Stomach (tissue), 9 donors: ENCODE data around the gene MCRIP1. TPM values are rescaled to one million over a fixed set of nuclear protein-coding genes. Genes with fewer than 3 reads are reported as not detected.

Experiments used
- DNase-seq, 2 donors: peaks; one replicate each; pipeline versions ENCODE4 v3.0.0 to v3.0.0-alpha.2; 2013 to 2019
- H3K27ac ChIP-seq, 5 donors: fragments of 200-600 bp in 4 of 5; sonication (generic) in 4 of 5; one replicate each; pipeline ENCODE4 v1.5.1; 2013 to 2019; ENCODE audit warnings: mild to moderate bottlenecking in 1 of 5, moderate library complexity in 1 of 5
- H3K27me3 ChIP-seq, 3 donors: fragments of 200-600 bp; sonication (generic); one replicate each; pipeline ENCODE4 v1.5.1; 2017 to 2019; ENCODE audit warnings: mixed run types in 1 of 3
- H3K36me3 ChIP-seq, 4 donors: fragments of 200-600 bp; sonication (generic); 1 replicate in 3 of 4; 2 replicates in 1 of 4; pipeline ENCODE4 v1.5.1; 2016 to 2019
- H3K4me1 ChIP-seq, 4 donors: fragments of 200-600 bp; sonication (generic); one replicate each; pipeline ENCODE4 v1.5.1; 2016 to 2019
- H3K4me3 ChIP-seq, 4 donors: fragments of 200-600 bp; sonication (generic) in 3 of 4; one replicate each; pipeline ENCODE4 v1.5.1; 2016 to 2019; ENCODE audit warnings: mild to moderate bottlenecking in 1 of 4
- H3K9me3 ChIP-seq, 4 donors: fragments of 200-600 bp; sonication (generic); one replicate each; pipeline ENCODE4 v1.5.1; 2016 to 2019
- CTCF ChIP-seq, 7 experiments: fragments of 450-650 bp in 4 of 7; fragments of 200-600 bp in 3 of 7; sonication (generic) in 3 of 7; IDR thresholded peaks; one replicate each; pipeline ENCODE4 v1.5.1; 2016 to 2019; ENCODE audit warnings: antibody characterized with exemption in 7 of 7, control low read depth in 2 of 7, mild to moderate bottlenecking in 1 of 7
- EP300 ChIP-seq: sonication (generic); formaldehyde crosslinking; IDR thresholded peaks from one replicate; pipeline ENCODE4 v1.6.1; 2017; ENCODE audit warnings: antibody characterized with exemption
- POLR2A ChIP-seq, 4 donors: fragments of 450-650 bp; IDR thresholded peaks; one replicate each; pipeline ENCODE4 v1.6.1; 2016; ENCODE audit warnings: antibody characterized with exemption in 4 of 4, control low read depth in 2 of 4, mild to moderate bottlenecking in 1 of 4, moderate library complexity in 1 of 4
- POLR2AphosphoS5 ChIP-seq, 3 donors: sonication (generic); formaldehyde crosslinking; IDR thresholded peaks; one replicate each; pipeline ENCODE4 v1.6.1; 2016; ENCODE audit warnings: antibody characterized with exemption in 3 of 3
- WGBS, 5 donors: extraction: QIAGEN DNeasy Blood & Tissue Kit in 3 of 5; methylation state at CpG; one replicate each; pipeline versions ENCODE4 v1.1.5 to v1.1.7; 2013 to 2018; 5-methylcytosine and 5-hydroxymethylcytosine counted together
- intact Hi-C: fragments of 100-400 bp; cut with DNase I; formaldehyde crosslinking; loops from one replicate; pipeline ENCODE4 v1.15.1; 2023; ENCODE audit warnings: low total_unique reads
- polyA plus RNA-seq, 3 donors: library from polyadenylated mRNA; stranded (reverse); fragments of 200-250 nt; gene quantifications; one replicate each; pipeline ENCODE4 v1.2.3, GENCODE V29; 2013
- total RNA-seq, 5 donors: library from RNA; depleted of rRNA; stranded (reverse); fragments of >200 nt; gene quantifications; one replicate each; pipeline versions ENCODE4 v1.1.0 to v1.2.3, GENCODE V29; 2014 to 2016
- donor health status: healthy with polysubstance abuse.
- donor health status: Bipolar disorder and iron deficiency.
- donor health status: healthy.

The MCRIP1 gene
- total and polyA plus RNA-seq, 8 donors, result 23.7 to 150 (median 95.9) TPM

GRCh38 chr17:81810892-81811704, 22.0 kb downstream of the MCRIP1 start:
- WGBS, 5 donors, result 84 to 88% (median 86%) methylated on average over 22 to 42 of the region's 42 CpGs
- intact Hi-C loops, result no loop called here
- Histone ChIP-seq H3K27ac (no peak overlapping the region), H3K4me1 (peaks cover 0 to 13% (median 8%) of the 10 kb centered on the region in 4 donors), H3K27me3 (peaks cover 0 to 90% (median 56%) of the 10 kb centered on the region in 3 donors), H3K4me3 (no peak overlapping the region), H3K9me3 (no peaks in the 10 kb centered on the region), H3K36me3 (no peaks in the 10 kb centered on the region)
- TF ChIP-seq POLR2AphosphoS5 (IDR thresholded peaks at IDR 0.05) (no peak), EP300 (no peak), POLR2A (IDR thresholded peaks at IDR 0.05) (no peak)
- DNase-seq, result no peak

GRCh38 chr17:81810476-81810875, 22.6 kb downstream of the MCRIP1 start:
- Histone ChIP-seq H3K4me1 (peaks cover 0 to 10% (median 9%) of the 10 kb centered on the region in 4 donors), H3K27ac (no peak overlapping the region), H3K36me3 (no peaks in the 10 kb centered on the region), H3K4me3 (no peak overlapping the region), H3K27me3 (peaks cover under 1 to 96% (median 62%) of the 10 kb centered on the region in 3 donors), H3K9me3 (no peaks in the 10 kb centered on the region)
- 70 to 78% (median 76%) methylated on average over 8 of the region's 8 CpGs for WGBS, 5 donors
- intact Hi-C loops, result no loop called here
- no peak for TF ChIP-seq POLR2A (IDR thresholded peaks at IDR 0.05)
- TF ChIP-seq CTCF (IDR thresholded peaks at IDR 0.05), result no peak
- no peak for TF ChIP-seq POLR2AphosphoS5 (IDR thresholded peaks at IDR 0.05)
- TF ChIP-seq EP300, result no peak
- DNase-seq, result no peak

- DNase-seq, result no peak
- intact Hi-C loops, result no loop called here
- H3K9me3 ChIP-seq, result no peaks in the 10 kb centered on the region
- peaks cover 10 to 97% (median 71%) of the 10 kb centered on the region in 3 donors for H3K27me3 ChIP-seq
- no peak overlapping the region for H3K27ac ChIP-seq
- H3K36me3 ChIP-seq, result no peaks in the 10 kb centered on the region
- WGBS, 5 donors, result 68 to 78% (median 70%) methylated on average over 7 of the region's 7 CpGs
- H3K4me3 ChIP-seq, result no peak overlapping the region
- TF ChIP-seq POLR2AphosphoS5 (IDR thresholded peaks at IDR 0.05), result no peak
- no peak for TF ChIP-seq EP300
- no peak for TF ChIP-seq POLR2A (IDR thresholded peaks at IDR 0.05)
- no peak for TF ChIP-seq CTCF (IDR thresholded peaks at IDR 0.05)
- peaks cover 7 to 18% (median 12%) of the 10 kb centered on the region in 4 donors for H3K4me1 ChIP-seq
Measured at GRCh38 chr17:81809556-81809998, 23.5 kb downstream of the MCRIP1 start.

- intact Hi-C loops, result no loop called here
- Histone ChIP-seq H3K27ac (no peak overlapping the region), H3K4me3 (no peak overlapping the region), H3K4me1 (peaks cover 13 to 24% (median 18%) of the 10 kb centered on the region in 4 donors), H3K9me3 (no peaks in the 10 kb centered on the region), H3K27me3 (peaks cover 16 to 100% (median 77%) of the 10 kb centered on the region in 3 donors), H3K36me3 (no peaks in the 10 kb centered on the region)
- DNase-seq, result no peak
- 75 to 79% (median 78%) methylated on average over 19 to 20 of the region's 20 CpGs for WGBS, 5 donors
- TF ChIP-seq POLR2AphosphoS5 (IDR thresholded peaks at IDR 0.05), result no peak
- TF ChIP-seq CTCF (IDR thresholded peaks at IDR 0.05), result no peak
- no peak for TF ChIP-seq EP300
- TF ChIP-seq POLR2A (IDR thresholded peaks at IDR 0.05), result no peak
Measured at GRCh38 chr17:81808778-81809555, 24.1 kb downstream of the MCRIP1 start.
